GM19239 (cell line): ENCODE measurements around the gene IGFLR1.
"Not testable (repeated sequence)": the region's sequence is repeated elsewhere in the genome, so short reads cannot be mapped to it uniquely, and the experiment has no call there.

Experiments
- DNase-seq: peaks from one replicate; pipeline ENCODE4 v3.0.0; 2011; ENCODE audit warnings: low spot score; ENCODE audit not compliant: insufficient read length
- FAIRE-seq: peaks from 2 replicates; lab custom pipeline; 2011; peaks lifted over from hg19 to GRCh38; lab: Jason Lieb, UNC

The IGFLR1 gene

GRCh38 chr19:35727053-35727955, 14.9 kb downstream of the IGFLR1 start:
- FAIRE-seq: no peak
- DNase-seq: no peak

- DNase-seq (no peak), FAIRE-seq (no peak)
Measured at GRCh38 chr19:35725216-35725861, 16.9 kb downstream of the IGFLR1 start.

- FAIRE-seq (no peak), DNase-seq (no peak)
Measured at GRCh38 chr19:35724560-35724959, 17.7 kb downstream of the IGFLR1 start.

GRCh38 chr19:35724132-35724531, 18.1 kb downstream of the IGFLR1 start:
- not testable (repeated sequence) for FAIRE-seq, DNase-seq

GRCh38 chr19:35723671-35724070, 18.6 kb downstream of the IGFLR1 start:
- FAIRE-seq (no peak), DNase-seq (no peak)

- FAIRE-seq: no peak
- no peak for DNase-seq
Measured at GRCh38 chr19:35722897-35723296, 19.4 kb downstream of the IGFLR1 start.

GRCh38 chr19:35722461-35722860, 19.8 kb downstream of the IGFLR1 start:
- DNase-seq: no peak
- FAIRE-seq: no peak

- no peak for DNase-seq
- FAIRE-seq: no peak
Measured at GRCh38 chr19:35721374-35721773, 20.9 kb downstream of the IGFLR1 start.

- DNase-seq (no peak), FAIRE-seq (no peak)
Measured at GRCh38 chr19:35720648-35721047, 21.6 kb downstream of the IGFLR1 start.

- FAIRE-seq (no peak), DNase-seq (no peak)
Measured at GRCh38 chr19:35720163-35720524, 22.1 kb downstream of the IGFLR1 start.

GRCh38 chr19:35719402-35720162, 22.7 kb downstream of the IGFLR1 start:
- FAIRE-seq (no peak), DNase-seq (no peak)

- FAIRE-seq: peak; percentile 84
- DNase-seq: peak; percentile 57
Measured at GRCh38 chr19:35718345-35719041, 23.8 kb downstream of the IGFLR1 start.

GRCh38 chr19:35717665-35718344, 24.4 kb downstream of the IGFLR1 start, which contains the start of gene KMT2B:
TSS of gene KMT2B (plus strand) at chr19:35718003. CDS start at chr19:35718019, 16 bp downstream.
- DNase-seq (peak; percentile 97), FAIRE-seq (no peak)

GRCh38 chr19:35716801-35717664, 25.2 kb downstream of the IGFLR1 start:
- peak; percentile 94 for FAIRE-seq
- peak; percentile 60 for DNase-seq

GRCh38 chr19:35715981-35716800, 26.1 kb downstream of the IGFLR1 start:
- peak; percentile 31 for FAIRE-seq
- DNase-seq: no peak

GRCh38 chr19:35715355-35715809, 26.9 kb downstream of the IGFLR1 start:
- FAIRE-seq (no peak), DNase-seq (no peak)

GRCh38 chr19:35714601-35715354, 27.5 kb downstream of the IGFLR1 start:
- FAIRE-seq: peak; percentile 57
- DNase-seq: no peak
